GM21786 (cell line): ENCODE measurements around the gene NRG2.

ENCODE experiments used
- ATAC-seq: cut with Tn5 transposase; IDR thresholded peaks from one replicate; pipeline ENCODE4 v1.9.1; 2021; ENCODE audit not compliant: unreplicated experiment

Gene NRG2

DNA sequence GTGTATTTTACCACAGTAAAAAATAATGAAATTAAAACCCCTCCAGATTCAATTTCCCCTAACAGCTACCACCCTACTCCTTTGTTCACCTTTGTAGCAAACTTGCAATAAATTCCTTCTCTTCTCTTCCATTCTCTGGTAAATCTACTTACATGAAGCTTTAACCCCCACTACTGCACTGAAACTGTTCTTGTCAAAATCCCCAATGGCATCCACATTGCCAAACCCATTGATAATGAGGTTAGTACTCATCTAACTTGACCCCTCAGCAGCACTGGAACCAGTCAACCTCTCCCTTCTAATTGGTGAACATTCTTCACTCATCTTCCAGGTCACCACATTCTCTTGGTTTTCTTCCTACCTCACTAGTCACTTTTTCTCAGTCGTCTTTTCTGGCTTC lies 29.6 kb downstream of the NRG2 start:
- no peak for ATAC-seq

DNA sequence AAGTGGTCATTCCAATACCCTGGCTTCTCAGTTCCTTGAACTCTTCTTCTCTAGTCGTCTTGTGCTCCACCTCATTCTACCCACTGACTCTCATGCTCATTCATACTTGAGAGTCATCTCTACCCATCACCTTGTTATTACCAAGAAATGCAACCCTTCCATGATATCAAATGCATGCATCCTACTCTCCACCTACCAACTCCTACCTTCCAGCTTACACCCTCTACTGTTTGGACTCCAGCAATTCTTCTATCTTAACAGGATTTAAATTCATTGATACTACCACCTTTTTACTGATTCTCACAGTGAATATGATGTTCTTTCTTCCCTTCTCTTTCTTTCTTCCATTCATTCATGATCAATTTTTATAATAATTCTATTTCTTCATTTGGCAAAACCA lies 30.7 kb downstream of the NRG2 start:
- ATAC-seq: no peak

DNA sequence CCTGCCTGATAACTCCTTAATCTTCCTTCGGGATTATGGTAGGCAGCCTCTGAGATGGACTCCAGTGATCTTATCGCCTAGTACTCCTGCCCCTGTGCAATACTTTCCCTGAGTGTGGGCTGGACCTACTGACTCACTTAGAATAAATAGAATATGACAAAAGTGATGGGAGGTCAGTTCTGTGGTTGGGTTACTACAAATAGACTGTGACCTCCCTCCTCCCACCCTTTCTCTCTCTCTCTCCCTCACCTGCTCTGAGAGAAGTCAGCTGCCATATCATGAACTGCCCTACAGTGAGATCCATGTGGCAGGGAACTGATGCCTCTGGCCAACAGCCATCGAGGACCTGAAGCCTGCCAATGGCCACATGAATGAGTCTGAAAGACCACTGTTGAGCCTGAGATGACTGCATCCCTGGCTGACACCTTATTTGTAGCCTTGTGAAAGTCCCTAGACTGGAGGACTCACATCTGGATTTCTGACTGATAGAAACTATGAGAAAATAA lies 31.7 kb downstream of the NRG2 start:
- ATAC-seq: peak; percentile 87

DNA sequence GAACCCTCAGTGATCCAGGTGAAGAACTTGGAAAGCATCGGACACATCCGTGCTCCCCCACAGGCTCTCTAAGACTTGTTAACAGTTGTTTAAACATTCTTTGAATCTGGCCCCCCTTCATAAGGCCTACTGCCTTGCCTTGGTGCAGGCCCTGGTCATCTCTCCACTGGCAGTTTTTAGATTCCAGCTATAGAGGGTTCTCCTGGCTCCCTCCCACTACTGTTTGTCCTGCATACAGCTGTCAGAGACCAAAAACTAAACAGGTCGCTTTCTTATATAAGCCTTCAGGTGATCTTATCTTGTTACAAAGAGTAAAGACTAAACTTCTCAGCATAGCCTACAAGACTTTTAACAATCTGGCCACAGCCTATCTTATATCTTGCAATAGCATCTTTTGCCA lies 32.3 kb downstream of the NRG2 start:
- ATAC-seq: no peak

DNA sequence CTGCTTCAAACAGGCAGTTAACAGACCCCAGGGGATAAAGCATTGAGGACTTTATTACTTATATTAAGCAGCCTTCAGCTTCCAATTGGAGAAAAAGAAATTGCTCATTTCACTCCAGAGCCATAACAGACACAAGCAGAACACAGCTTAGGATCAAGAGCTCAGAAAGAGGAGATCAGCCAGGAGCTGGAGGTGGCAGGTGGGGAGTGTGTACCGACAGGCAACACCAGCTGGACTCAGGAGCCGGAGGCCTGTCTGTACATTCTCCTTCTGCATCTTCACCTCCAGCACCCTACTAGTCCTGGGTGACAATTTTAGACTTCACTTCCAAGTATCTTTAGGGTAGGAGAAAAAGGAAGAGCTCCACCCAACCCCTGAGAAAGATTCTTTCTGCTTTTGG lies 35.8 kb downstream of the NRG2 start:
- ATAC-seq: no peak

DNA sequence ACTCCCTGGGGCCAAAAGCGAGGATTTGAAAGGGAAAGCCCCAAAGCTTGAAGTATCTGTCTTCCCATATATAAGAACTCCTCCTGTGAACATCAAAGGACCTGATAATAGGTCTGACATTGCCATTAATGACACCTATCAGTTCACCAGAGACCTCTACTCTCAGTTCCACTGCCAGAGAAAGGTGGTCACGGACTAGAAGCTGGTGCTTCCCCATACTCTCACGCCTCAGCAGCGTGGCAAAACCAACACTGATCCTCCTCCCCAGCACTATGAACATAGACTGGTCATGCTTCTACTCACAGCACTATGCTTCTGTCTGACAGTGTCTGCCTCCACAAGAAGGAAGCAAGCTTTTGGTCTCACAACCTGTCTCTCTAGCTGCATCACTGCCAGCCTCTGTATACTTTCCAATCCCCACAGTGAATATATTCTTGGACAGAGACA lies 37.9 kb downstream of the NRG2 start:
- ATAC-seq: peak; percentile 97

DNA sequence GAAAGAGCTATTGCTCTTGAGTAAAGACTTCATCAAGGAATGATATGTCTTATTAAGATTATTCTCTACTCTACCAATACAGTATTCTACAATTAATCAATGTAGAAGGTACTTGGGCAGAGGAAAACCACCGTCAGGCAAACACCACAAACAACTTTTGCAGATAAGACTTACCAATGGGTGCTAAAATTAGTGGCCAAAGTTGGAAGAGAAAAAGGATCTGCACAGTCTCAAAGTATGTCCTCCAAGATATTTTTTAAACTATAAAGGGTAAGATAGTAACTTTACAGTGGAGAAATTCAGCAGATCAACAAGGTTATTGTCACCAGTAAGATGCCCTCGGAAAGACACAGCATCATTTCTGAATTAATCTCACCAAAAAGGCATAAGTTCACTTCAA lies 38.9 kb downstream of the NRG2 start:
- no peak for ATAC-seq

DNA sequence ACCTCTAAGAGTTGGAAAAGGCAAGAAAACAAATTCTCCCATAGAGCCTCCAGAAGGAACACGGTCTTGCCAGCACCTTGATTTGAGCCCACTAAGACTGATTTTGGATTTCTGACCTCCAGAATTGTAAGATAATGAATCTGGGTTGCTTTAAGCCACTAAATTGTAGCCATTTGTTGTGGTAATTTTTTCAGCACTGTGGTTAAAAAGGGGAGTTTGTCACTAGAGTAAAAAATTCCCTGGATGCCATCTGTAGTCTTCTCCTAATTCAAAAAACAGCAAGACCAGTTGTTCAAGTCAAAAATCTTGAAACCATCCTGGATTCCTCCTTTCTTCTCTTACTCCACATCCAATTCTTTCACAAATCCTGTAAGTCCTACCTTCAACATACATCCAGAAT lies 39.6 kb downstream of the NRG2 start:
- ATAC-seq: no peak

DNA sequence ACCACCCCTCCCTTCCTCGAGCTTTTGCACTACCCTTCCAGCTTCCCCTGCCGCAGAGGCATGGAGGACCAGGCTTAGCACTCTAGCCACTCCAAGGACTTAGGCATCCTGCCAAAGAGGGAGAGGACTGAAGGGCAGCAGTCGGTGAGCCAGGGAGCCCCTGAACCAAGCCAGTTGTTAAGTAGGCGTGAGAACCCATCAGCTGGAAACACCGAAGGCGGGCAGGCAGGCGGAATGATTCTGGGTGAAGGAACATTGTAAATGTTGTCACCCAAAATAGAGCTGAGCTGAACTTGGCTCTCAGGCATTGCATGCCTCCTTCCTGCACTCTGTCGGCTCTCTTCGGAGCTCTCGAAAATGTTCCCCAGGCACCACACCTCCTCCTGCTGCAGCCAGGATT lies 42.8 kb downstream of the NRG2 start:
- no peak for ATAC-seq

DNA sequence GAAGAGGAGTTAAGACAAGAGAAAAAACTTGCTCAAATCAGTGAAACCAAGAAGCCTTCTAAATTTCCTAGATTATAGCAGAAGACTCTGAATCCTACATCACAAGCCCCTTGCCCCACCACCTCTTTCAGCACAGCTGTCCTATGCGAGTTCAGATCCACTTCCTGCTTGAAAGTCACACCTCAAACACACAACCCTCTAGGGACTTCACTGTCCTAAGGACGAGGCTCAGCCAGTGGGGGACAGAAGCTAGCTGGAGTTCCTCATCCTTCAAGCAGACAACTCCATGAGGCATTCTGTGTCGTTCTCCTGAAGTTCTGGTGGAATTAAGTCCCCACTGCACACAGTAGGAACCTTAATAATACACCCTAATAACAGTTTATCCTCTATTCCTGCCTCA lies 44.3 kb downstream of the NRG2 start:
- ATAC-seq: no peak

DNA sequence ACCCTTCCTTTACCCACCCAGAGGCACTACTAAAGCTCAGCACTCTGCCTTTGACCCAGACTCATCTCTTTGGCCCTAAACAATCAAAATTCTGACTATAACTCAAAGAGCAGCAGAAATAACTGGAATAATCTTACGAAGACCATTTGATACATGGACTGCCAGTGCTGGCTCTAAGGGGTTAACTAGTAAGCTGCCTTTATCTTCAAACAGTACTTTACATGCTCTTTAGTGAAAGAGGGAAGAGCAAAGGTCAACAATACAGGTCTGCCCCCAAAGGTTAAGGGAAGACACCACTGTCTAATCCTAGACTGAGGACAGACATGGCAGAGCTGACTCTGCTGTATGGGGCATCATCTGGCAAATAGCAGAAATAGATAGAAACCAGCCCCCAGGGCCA lies 45.8 kb downstream of the NRG2 start:
- no peak for ATAC-seq

DNA sequence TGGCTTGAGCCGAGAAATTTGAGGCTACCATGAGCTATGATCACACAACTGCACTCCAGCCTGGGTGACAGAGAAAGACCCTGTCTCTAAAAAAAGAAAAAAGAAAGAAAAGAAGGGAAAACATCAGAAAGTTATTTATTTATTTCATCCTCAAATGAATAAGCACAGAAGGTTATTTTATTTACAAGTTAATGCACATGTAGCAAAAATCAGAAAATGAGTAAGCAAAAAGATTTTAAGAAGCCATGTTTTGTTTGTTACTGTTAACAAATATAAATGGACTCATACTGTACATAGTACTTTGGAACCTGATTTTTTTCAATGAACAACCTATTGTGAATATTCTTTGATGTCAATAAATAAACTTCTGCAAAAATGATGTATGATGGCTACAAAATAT lies 47.2 kb downstream of the NRG2 start:
- ATAC-seq: no peak

DNA sequence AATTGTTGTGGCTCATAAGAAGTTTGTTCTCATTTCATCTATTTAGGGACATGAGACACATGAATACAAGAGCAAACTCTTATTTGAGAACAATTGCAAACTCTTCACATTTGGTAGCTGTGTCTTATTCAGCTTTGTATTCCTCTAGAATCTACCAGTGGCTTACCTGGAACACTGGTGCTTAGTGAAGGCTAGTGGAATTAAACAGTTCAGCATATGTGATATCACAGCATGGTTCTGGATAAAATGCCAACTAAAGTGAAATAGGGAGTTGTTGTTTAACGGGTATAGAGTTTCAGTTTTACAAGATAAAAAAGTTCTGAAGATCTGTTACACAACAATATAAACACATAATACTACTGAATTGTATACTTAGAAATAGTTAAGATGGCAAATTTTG lies 48.9 kb downstream of the NRG2 start:
- no peak for ATAC-seq

DNA sequence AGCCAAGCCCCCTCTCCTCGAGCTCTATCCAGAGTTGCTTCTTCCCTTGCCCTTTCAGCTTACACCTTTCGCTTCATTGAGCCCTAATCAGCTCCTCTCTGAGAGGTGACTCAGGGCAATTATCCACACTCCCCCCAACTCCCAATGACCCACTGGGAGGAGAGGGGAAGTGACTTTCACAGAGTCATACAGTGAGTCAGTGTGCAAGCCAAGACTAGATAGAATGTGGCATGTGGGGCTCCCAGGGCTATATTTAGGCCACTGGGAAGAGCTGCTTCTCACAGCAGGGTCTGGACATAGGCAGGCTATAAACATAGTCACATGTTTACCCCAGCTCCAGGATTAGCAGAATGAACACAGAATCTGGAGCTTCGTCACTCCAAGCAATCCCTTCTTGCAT lies 57.4 kb downstream of the NRG2 start:
- ATAC-seq: no peak

DNA sequence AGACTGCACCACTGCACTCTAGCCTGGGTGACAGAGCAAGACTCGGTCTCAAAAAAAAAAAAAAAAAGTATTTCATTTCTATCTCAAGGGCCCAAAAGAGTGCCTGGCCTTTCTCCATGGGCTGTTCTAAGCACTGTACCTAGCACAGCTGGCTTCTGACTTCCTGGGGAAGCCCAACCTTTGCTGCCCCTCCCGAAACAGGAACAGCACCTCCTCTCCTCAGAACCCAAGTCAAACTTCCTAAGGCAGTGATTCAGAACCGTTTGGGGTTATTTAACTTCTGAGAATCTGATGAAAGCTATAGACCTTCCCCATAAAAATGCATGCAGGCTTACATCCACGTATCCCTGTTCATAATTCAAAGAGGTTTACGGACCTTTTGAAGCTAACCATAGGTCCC lies 57.8 kb downstream of the NRG2 start:
- no peak for ATAC-seq

DNA sequence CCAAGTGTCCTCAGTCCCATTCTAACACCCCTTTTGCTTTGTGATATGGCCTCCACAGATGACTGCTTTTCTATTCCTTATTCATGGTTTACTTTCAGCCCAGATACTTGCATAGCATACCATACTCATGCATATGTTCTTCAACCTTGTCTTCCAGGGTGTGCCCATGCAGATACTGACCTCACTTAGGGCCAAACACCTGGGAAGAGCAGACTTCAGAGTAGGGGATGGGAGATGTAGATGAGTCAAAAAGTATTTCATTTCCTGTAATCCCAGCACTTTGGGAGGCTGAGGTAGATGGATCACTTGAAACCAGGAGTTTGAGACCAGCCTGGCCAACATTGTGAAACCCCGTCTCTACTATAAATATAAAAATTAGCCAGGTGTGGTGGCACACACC lies 58.3 kb downstream of the NRG2 start:
- no peak for ATAC-seq

DNA sequence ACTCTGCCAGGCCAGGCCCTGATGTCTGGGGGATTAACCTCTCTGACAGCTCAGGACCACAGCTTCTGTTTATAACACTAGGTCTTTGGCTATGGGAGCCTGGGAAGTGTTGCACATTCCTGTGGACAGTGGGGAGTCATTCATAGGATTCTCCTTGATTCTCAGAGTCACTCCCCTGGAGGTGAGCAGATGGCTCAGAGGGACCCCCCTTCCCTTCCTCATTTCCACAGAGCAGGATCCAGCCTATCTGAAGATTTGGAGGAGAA lies 60.2 kb downstream of the NRG2 start:
- no peak for ATAC-seq

DNA sequence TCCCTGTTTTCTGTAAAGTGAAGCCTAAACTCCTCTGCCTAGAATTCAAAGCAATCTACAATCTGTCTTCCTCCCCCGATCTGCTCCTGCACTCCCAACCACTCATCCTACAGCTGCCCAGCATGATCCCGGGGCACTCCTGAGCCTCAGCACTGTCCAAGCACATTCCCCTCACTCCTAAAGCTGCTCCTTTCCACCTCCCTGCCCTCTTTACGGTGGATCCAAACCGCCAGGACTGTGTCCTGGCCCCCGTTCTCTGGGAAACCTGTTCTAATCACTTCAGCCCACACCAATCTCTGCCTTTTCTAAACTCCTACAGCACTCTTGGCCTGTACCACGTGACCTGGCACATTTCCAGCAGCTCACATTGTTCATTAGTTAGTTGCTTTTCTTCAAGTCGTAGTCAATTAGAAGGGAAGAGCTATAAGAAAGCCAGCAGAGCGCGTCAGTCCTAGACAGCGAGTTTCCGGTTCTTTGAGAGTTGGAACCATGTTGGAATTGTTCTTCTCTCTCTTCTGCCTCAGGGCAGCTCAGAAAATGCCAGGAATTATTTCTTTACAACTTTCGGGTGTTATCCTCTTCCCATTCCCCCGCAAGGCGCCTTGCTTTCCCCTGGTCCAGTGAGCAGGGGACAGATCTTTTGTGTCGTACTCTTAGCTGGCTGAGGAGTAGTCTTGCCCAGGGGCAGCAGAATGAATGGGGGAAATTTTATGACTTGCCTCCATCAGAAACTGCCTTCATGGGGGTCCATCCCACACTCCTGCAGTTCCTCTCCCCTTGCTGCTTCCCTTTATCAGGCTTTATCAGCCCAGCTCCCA lies 60.7 kb downstream of the NRG2 start:
- ATAC-seq: no peak

DNA sequence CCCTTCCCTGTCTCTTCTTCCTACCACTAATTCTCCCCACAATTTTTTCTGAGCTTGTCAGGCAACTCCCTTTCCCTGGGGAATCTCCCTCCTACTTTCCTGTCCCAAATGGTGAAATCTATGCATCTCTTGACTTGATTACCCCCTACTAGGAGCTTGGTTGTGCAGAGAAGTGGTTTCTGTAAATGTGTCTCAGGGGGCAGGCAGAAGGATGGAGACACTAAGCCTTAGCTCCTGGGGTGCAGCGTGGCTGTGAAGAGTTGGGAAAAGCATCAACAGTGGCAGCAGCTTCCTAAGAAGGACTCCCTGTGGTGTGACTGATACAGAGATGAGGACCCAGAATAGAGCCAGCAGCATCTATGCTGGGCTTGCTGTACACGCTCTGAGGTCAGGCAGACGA lies 62.3 kb downstream of the NRG2 start:
- ATAC-seq: no peak

DNA sequence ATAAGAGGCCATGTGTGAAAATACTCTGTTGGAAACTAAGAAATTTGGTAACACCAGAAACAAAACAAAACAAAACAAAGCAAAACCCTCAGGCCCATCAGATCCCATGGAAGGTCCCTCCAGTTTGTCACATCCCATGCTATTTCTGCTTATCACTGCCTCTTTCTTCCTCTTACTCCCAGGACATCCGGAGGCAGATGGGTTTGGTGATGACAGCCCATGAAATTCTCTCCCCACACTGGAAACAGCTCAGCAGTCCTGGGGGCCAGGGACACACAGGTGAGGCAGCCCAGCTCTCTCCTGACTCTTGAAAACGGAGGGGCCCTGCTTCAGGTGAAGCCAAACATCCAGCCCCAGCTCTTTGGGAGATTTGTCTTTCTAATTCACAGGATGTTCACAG lies 63.2 kb downstream of the NRG2 start:
- no peak for ATAC-seq

DNA sequence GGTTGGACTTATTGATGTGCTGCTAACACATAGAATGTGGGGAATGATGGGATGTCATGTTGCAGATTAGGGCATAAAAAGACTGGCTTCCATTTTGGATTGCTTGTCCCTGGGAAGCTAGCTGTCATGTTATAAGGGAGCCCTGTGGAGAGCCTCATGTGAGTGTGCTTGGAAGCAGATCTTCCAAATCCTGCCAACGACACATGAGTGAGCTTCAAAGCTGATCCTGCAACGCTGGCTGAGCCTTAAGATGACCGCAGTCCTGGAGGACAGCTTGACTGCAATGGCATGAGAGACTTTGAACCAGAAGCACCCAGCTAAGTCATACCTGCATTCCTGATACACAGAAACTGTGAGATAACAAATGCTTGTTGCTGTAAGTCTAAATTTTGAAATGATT lies 63.6 kb downstream of the NRG2 start:
- ATAC-seq: no peak

DNA sequence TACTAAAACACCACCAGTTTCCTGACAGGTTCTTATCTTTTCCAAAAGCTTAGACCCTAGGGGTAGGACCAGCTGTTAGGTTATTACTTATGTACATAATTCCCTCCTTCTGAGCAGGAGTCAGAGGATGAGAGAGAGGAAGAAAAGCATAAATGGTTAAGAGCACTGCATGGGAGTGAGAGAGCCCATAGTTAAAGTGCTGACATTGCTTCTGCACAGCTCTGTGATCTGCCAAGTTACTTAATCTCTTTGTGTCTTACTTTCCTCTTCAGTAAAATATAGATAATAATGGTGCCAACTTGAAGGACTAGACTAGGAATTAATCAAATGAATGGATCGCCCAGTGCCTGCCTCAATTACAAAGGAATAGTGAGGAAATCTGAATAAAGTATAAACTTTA lies 66.4 kb downstream of the NRG2 start:
- ATAC-seq: no peak

DNA sequence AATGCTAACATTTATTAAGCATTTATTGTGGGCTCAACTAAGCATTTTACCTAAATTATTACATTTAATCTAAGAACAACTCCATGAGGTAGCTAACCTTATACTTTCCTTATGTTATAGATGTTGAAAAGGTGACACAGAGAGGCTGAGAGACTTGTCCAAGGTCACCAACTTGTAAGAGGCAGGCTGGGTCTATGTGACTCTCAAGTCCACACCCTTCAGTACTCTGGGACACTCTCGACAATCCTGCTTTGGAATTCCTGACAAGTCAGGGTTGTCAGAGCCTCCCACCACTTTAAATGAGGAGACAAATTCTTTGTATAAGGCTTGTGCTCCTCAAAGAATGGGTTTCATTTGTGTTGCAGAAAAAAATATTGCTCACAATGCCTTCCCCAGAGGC lies 67.2 kb downstream of the NRG2 start:
- ATAC-seq: no peak
